SU-DHL-6 (cell line): ENCODE measurements around the gene PHF24.

ENCODE experiments used
- H2AFZ ChIP-seq: fragments of 200-600 bp; sonication (generic); 2 replicates; pipeline ENCODE4 v1.6.1; 2014; ENCODE audit warnings: low read depth, mild to moderate bottlenecking, moderate library complexity, mixed read lengths, antibody characterized with exemption, low read length; ENCODE audit not compliant: severe bottlenecking
- H3F3A ChIP-seq: fragments of 200-600 bp; shearing (Covaris generic); 2 replicates; pipeline ENCODE4 v1.6.0; 2016; ENCODE audit warnings: antibody characterized with exemption, mild to moderate bottlenecking; ENCODE audit not compliant: insufficient read depth
- H3K27ac ChIP-seq: fragments of 200-600 bp; sonication (generic); 2 replicates; pipeline ENCODE4 v1.5.1; 2016; ENCODE audit warnings: low read depth, mild to moderate bottlenecking, low read length, moderate library complexity, mixed read lengths
- H3K27me3 ChIP-seq: fragments of 200-600 bp; sonication (generic), shearing (Covaris generic); 2 replicates; pipeline ENCODE4 v1.6.0; 2014; ENCODE audit warnings: mild to moderate bottlenecking, low read length
- H3K36me3 ChIP-seq: fragments of 200-600 bp; sonication (generic); 2 replicates; pipeline ENCODE4 v1.6.1; 2014; ENCODE audit warnings: mild to moderate bottlenecking, low read length, mixed read lengths
- H3K4me2 ChIP-seq: fragments of 300-600, 200-600 bp; shearing (Covaris generic), sonication (generic); 2 replicates; pipeline ENCODE4 v1.6.0; 2014; ENCODE audit warnings: low read length, low read depth, mild to moderate bottlenecking; ENCODE audit not compliant: poor library complexity, severe bottlenecking
- H3K4me3 ChIP-seq: fragments of 200-600 bp; sonication (generic); 2 replicates; pipeline ENCODE4 v1.5.1; 2014; ENCODE audit warnings: antibody characterized with exemption, low read length, mild to moderate bottlenecking, mixed read lengths; ENCODE audit not compliant: insufficient read depth, poor library complexity, severe bottlenecking
- H3K79me2 ChIP-seq: fragments of 200-600 bp; sonication (generic); 2 replicates; pipeline ENCODE4 v1.6.1; 2014; ENCODE audit warnings: mild to moderate bottlenecking, low read length, moderate library complexity; ENCODE audit not compliant: insufficient read depth
- H3K9ac ChIP-seq: fragments of 200-600 bp; sonication (generic); 2 replicates; pipeline ENCODE4 v1.7.0; 2014; ENCODE audit warnings: mild to moderate bottlenecking, low read length
- H3K9me2 ChIP-seq: fragments of 200-600 bp; sonication (generic); replicated peaks from 2 replicates; pipeline ENCODE4 v1.6.1; 2014; ENCODE audit warnings: low read length; ENCODE audit not compliant: insufficient read depth
- H3K9me3 ChIP-seq: fragments of 200-600 bp; sonication (generic); 2 replicates; pipeline ENCODE4 v1.6.1; 2014; ENCODE audit warnings: low read length, mixed read lengths; ENCODE audit not compliant: insufficient read depth
- H4K20me1 ChIP-seq: fragments of 200-600 bp; sonication (generic); 2 replicates; pipeline ENCODE4 v1.6.1; 2014; ENCODE audit warnings: low read depth, mild to moderate bottlenecking, antibody characterized with exemption, low read length, moderate library complexity, mixed read lengths
- CTCF ChIP-seq: fragments of 200-600 bp; sonication (generic); IDR thresholded peaks from one replicate; pipeline ENCODE4 v1.5.1; 2017; ENCODE audit warnings: antibody characterized with exemption, mild to moderate bottlenecking, low read length, moderate library complexity; ENCODE audit not compliant: insufficient read depth, poor library complexity, severe bottlenecking
- EZH2phosphoT487 ChIP-seq: fragments of 200-600 bp; sonication (generic), shearing (Covaris generic); conservative IDR thresholded peaks from 2 replicates; pipeline ENCODE4 v1.6.1; 2018; ENCODE audit warnings: mild to moderate bottlenecking, antibody characterized with exemption, low read length, moderate library complexity, mixed read lengths

PHF24 gene

GRCh38 chr9:35029241-35029640, 71.2 kb downstream of the PHF24 start:
- Histone ChIP-seq H3K36me3 (no peaks in the 10 kb centered on the region), H3K9ac (no peak overlapping the region), H2AFZ (no peak overlapping the region), H3K79me2 (no peaks in the 10 kb centered on the region), H4K20me1 (no peaks in the 10 kb centered on the region), H3K9me2 (no peaks in the 10 kb centered on the region), H3F3A (no peaks in the 10 kb centered on the region), H3K4me2 (no peak overlapping the region), H3K9me3 (no peaks in the 10 kb centered on the region), H3K27ac (no peak overlapping the region), H3K4me3 (no peak overlapping the region), H3K27me3 (no peaks in the 10 kb centered on the region)
- TF ChIP-seq CTCF (no peak), EZH2phosphoT487 (no peak)

GRCh38 chr9:35029852-35030251, 71.8 kb downstream of the PHF24 start:
- Histone ChIP-seq H3K9ac (no peak overlapping the region), H3K27ac (no peak overlapping the region), H3F3A (no peaks in the 10 kb centered on the region), H3K4me3 (no peak overlapping the region), H3K36me3 (no peaks in the 10 kb centered on the region), H3K79me2 (no peaks in the 10 kb centered on the region), H4K20me1 (no peaks in the 10 kb centered on the region), H2AFZ (no peak overlapping the region), H3K27me3 (no peaks in the 10 kb centered on the region), H3K9me3 (no peaks in the 10 kb centered on the region), H3K9me2 (no peaks in the 10 kb centered on the region), H3K4me2 (no peak overlapping the region)
- TF ChIP-seq CTCF (no peak), EZH2phosphoT487 (no peak)
